ENCODE results near the gene SRSF3. TPM values are rescaled to one million over a fixed set of nuclear protein-coding genes. Genes with fewer than 3 reads are reported as not detected.

The SRSF3 gene
- total RNA-seq, 1 experiment from 2014 or later, result 297 TPM

DNA sequence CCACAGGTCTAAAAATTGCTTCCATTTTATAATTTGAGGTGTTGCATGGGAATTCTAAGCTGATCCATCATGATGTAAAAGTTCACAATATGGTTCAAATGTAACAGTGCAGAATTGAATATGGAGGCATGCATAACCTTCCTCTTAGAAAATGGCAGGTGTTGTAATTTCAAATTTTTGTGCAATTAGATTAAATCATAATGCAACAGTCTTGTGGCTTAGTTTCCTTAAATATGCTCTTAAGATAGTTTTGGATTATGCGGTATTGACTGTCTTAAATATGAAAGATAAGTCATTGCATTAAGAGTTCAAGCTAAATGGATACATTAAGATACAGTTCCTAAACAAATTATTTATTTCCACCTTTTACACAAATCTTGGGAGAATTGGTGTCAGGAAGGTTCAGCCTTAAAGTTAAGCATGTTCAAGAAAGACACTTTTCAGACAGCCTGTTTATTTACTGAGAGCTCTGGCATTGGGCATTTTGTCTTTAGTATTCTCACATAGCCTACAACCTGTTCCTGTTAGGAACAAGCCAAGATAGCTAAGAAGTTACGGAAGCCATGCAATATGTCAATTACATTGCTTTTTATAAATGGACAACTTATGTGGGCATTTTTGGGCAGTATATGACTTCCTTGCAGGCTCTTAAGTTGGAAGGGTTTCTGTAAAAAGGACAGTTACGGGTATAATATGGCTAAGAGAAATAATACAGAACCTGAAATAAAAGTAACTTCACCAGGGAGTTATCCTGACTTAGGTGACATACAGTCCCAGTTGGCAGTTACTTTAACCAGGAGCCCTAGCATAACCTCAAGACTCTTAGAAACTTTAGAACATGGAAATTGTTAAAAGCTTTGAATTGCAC lies 9.3 kb downstream of the SRSF3 start:
- TF ChIP-seq EZH2phosphoT487 (IDR thresholded peaks at IDR 0.05; ENCODE audit: borderline replicate concordance, low read length) (no peak), EZH2 (IDR thresholded peaks at IDR 0.05; ENCODE audit: low read length, unreplicated experiment) (no peak)
- TF ChIP-seq, protein P1, sequence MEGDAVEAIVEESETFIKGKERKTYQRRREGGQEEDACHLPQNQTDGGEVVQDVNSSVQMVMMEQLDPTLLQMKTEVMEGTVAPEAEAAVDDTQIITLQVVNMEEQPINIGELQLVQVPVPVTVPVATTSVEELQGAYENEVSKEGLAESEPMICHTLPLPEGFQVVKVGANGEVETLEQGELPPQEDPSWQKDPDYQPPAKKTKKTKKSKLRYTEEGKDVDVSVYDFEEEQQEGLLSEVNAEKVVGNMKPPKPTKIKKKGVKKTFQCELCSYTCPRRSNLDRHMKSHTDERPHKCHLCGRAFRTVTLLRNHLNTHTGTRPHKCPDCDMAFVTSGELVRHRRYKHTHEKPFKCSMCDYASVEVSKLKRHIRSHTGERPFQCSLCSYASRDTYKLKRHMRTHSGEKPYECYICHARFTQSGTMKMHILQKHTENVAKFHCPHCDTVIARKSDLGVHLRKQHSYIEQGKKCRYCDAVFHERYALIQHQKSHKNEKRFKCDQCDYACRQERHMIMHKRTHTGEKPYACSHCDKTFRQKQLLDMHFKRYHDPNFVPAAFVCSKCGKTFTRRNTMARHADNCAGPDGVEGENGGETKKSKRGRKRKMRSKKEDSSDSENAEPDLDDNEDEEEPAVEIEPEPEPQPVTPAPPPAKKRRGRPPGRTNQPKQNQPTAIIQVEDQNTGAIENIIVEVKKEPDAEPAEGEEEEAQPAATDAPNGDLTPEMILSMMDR (conservative IDR thresholded peaks at IDR 0.05; ENCODE audit: low read depth, low read length), result no peak
- POLR2A ChIA-PET (ENCODE audit: unreplicated experiment), result no interaction called here
- H3F3A ChIP-seq (ENCODE audit: low read length, unreplicated experiment), result peaks cover 43% of the 10 kb centered on the region
- ATAC-seq (no peak), DNase-seq (no peak)
- no peaks in the 10 kb centered on the region for H3K27me3 ChIP-seq (ENCODE audit: low read length)
- H3K4me2 ChIP-seq (ENCODE audit: low read length), result no peak overlapping the region
- H3K79me2 ChIP-seq (ENCODE audit: low read length), result peaks cover 90% of the 10 kb centered on the region
- no peak overlapping the region for H2AFZ ChIP-seq (ENCODE audit: low read length)
- H3K9ac ChIP-seq (ENCODE audit: low read length), result no peak overlapping the region
- H3K27ac ChIP-seq (ENCODE audit: low read length), result no peak overlapping the region
- H3K9me2 ChIP-seq (replicated peaks; ENCODE audit: low read length), result no peaks in the 10 kb centered on the region
- CTCF ChIA-PET, result no interaction called here
- intact Hi-C loops (cut with micrococcal nuclease), result no loop called here
- peaks cover 96% of the 10 kb centered on the region for H3K36me3 ChIP-seq (ENCODE audit: low read depth, low read length)
- BruUV-seq (replicated peaks), result no TSS peak
- H3K4me1 ChIP-seq (ENCODE audit: insufficient read depth, low read length), result peaks cover 19% of the 10 kb centered on the region
- no peaks in the 10 kb centered on the region for H3K9me3 ChIP-seq (ENCODE audit: low read length)
- H4K20me1 ChIP-seq (ENCODE audit: low read length), result peaks cover 96% of the 10 kb centered on the region
- no peak overlapping the region for H3K4me3 ChIP-seq (ENCODE audit: low read length)

DNA sequence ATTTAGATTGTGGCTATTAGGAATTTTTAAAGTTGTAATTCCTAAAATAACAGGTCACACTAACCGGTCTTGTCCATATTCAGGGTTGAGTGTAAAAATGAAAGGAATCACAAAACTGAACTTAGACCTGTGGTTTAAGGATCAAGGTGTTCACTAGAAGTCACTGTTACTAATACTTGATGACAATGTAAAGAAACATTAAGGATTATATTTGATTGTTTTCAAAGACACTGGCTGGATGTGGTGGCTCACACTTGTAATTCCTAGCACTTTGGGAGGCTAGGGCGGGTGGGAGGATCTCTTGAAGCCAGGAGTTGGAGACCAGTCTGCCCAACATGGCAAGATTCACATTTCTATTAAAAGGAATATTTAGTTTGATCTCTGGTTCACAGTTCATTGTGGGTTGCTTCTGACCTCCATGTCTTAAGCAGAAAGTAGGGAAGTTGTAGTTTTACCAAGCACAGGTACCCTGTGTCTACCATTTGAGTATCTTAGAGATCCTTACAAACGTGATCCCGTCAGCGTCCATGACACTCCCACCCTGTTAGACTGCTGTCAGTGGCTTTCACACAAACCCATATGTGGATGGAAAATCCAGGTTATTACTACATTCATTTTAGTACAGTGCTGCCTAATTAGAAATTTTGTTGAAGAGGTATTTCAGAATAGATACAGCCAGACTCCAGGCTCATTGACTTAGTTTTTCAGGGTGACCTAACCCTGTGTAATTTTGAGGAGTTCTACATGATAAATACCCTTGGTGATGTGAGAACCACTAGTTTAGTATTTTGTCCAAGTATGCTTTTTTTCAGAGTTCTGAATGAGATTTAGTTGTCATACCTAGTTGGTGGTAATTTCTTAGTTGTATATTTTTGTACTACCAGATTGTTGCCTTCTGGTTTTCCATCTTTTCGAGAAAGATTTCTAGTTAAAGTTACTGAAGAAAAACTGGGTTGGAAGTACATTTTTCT lies 10.2 kb downstream of the SRSF3 start:
- Histone ChIP-seq H2AFZ (ENCODE audit: low read length) (no peak overlapping the region), H3K9me2 (replicated peaks; ENCODE audit: low read length) (no peaks in the 10 kb centered on the region), H3F3A (ENCODE audit: low read length, unreplicated experiment) (peaks cover 49% of the 10 kb centered on the region), H3K27me3 (ENCODE audit: low read length) (no peaks in the 10 kb centered on the region), H3K9ac (ENCODE audit: low read length) (no peak overlapping the region), H3K27ac (ENCODE audit: low read length) (no peak overlapping the region), H3K4me3 (ENCODE audit: low read length) (no peak overlapping the region), H3K36me3 (ENCODE audit: low read depth, low read length) (peaks cover 94% of the 10 kb centered on the region), H3K79me2 (ENCODE audit: low read length) (peaks cover 81% of the 10 kb centered on the region), H3K4me1 (ENCODE audit: insufficient read depth, low read length) (peaks cover 10% of the 10 kb centered on the region; the same call in 1 of the 2 replicates), H3K4me2 (ENCODE audit: low read length) (no peak overlapping the region), H3K9me3 (ENCODE audit: low read length) (no peaks in the 10 kb centered on the region), H4K20me1 (ENCODE audit: low read length) (peaks cover 93% of the 10 kb centered on the region)
- ATAC-seq, result no peak
- no TSS peak for BruUV-seq (replicated peaks)
- TF ChIP-seq, protein P1 (conservative IDR thresholded peaks at IDR 0.05; ENCODE audit: low read depth, low read length), result no peak
- TF ChIP-seq EZH2phosphoT487 (IDR thresholded peaks at IDR 0.05; ENCODE audit: borderline replicate concordance, low read length), result no peak
- no peak for TF ChIP-seq EZH2 (IDR thresholded peaks at IDR 0.05; ENCODE audit: low read length, unreplicated experiment)
- ChIA-PET CTCF (no interaction called here), POLR2A (ENCODE audit: unreplicated experiment) (no interaction called here)
- no peak for DNase-seq
- intact Hi-C loops (cut with micrococcal nuclease), result loop anchor here (5.0 kb wide), 1 partner anchor 162 kb away; the partner anchor contains the start of genes KCTD20 and PXT1
